ENCODE data around the gene BTG4. TPM values are rescaled to one million over a fixed set of nuclear protein-coding genes. Genes with fewer than 3 reads are reported as not detected.

BTG4 gene
- total and polyA plus RNA-seq, 2 of the 8 experiments (the other 6 are each of a cell fraction or from before 2014, with no cell fraction given): 0.06 TPM; not detected in 1

DNA sequence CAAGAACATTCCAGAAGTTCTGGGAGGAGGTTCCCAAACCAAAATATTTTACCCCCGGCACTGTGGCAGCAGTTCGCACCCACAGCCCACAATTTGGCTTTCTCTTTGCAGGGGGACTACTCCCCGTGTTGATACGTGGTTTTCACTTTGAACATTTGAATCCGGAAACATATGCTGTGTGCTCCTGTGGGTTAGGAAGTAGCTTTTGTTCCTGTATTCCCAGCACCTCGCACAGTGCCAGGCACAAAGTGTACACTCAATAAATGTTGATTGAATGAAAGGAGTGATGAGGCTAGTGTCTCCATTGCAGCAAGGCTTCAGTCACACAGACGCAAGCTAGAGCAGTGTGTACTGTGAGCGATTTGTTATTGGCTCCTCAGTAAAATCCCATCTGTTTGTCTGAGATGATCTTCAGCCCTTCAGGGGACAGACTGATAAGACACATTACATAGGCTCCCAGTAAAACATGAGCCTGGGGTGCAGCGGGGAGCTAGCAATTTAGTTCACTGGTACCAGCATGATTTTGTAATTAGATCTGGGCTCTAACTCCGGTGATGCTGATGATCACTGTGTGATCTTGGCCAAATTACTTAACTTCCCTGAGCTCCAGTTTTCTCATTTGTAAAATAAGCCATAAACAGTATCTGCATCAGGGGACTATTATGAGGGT, 30.6 kb upstream of the BTG4 start (continued):
- no peak for TF ChIP-seq POLR2A (IDR thresholded peaks at IDR 0.05; ENCODE audit: control extremely low read depth in 1 of 2, low read depth in 2 of 2, low read length in 2 of 2)

Data from H1 (cell line).